ENCODE results near the gene PPP1R9A.

The PPP1R9A gene

DNA sequence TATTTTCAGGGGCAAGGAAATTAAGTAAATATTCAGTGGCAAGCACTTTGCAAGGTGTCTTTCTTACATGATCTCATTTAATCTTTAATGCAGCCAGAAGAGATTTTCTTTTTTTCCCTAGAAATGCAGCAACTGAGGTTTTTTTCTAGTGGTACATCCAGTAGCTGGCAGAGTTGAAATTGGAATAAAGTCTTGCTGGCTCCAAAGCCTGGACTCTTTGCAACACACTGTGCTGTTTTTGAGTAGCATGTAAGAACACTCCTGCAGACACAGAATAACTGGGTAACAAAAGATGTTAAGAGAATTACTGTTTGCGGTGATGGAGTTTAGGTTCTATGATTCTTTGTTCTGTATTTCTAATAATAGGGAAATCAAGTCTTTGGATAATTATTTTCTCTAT is 293.3 kb downstream of the PPP1R9A start:
- H3K9ac ChIP-seq (ENCODE audit: low read depth, low read length, poor library complexity, severe bottlenecking) = no peak overlapping the region
- no peaks in the 10 kb centered on the region for H4K20me1 ChIP-seq (ENCODE audit: insufficient read depth, low read length, poor library complexity, severe bottlenecking)
- no peaks in the 10 kb centered on the region for H3K9me3 ChIP-seq (ENCODE audit: insufficient read depth, low read depth, low read length)
- H3K9me2 ChIP-seq (replicated peaks; ENCODE audit: low read depth, low read length) = no peaks in the 10 kb centered on the region
- TF ChIP-seq, protein P1, sequence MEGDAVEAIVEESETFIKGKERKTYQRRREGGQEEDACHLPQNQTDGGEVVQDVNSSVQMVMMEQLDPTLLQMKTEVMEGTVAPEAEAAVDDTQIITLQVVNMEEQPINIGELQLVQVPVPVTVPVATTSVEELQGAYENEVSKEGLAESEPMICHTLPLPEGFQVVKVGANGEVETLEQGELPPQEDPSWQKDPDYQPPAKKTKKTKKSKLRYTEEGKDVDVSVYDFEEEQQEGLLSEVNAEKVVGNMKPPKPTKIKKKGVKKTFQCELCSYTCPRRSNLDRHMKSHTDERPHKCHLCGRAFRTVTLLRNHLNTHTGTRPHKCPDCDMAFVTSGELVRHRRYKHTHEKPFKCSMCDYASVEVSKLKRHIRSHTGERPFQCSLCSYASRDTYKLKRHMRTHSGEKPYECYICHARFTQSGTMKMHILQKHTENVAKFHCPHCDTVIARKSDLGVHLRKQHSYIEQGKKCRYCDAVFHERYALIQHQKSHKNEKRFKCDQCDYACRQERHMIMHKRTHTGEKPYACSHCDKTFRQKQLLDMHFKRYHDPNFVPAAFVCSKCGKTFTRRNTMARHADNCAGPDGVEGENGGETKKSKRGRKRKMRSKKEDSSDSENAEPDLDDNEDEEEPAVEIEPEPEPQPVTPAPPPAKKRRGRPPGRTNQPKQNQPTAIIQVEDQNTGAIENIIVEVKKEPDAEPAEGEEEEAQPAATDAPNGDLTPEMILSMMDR (conservative IDR thresholded peaks at IDR 0.05; ENCODE audit: low read length) = no peak
- TF ChIP-seq EZH2phosphoT487 (IDR thresholded peaks at IDR 0.05; ENCODE audit: borderline replicate concordance) = no peak
- no peaks in the 10 kb centered on the region for H3K36me3 ChIP-seq (ENCODE audit: insufficient read depth, low read length)
- H3F3A ChIP-seq (ENCODE audit: low read depth) = no peaks in the 10 kb centered on the region
- H3K27me3 ChIP-seq (ENCODE audit: insufficient read depth, low read length, poor library complexity, severe bottlenecking) = no peaks in the 10 kb centered on the region
- no peak overlapping the region for H3K4me3 ChIP-seq (ENCODE audit: low read length, poor library complexity, severe bottlenecking)
- no peaks in the 10 kb centered on the region for H3K4me1 ChIP-seq (ENCODE audit: insufficient read depth, low read length, poor library complexity, severe bottlenecking)
- no peak overlapping the region for H3K4me2 ChIP-seq (ENCODE audit: low read depth, low read length, poor library complexity, severe bottlenecking)
- no peak overlapping the region for H2AFZ ChIP-seq (ENCODE audit: low read length)
- no peaks in the 10 kb centered on the region for H3K79me2 ChIP-seq (ENCODE audit: insufficient read depth, low read length)

DNA sequence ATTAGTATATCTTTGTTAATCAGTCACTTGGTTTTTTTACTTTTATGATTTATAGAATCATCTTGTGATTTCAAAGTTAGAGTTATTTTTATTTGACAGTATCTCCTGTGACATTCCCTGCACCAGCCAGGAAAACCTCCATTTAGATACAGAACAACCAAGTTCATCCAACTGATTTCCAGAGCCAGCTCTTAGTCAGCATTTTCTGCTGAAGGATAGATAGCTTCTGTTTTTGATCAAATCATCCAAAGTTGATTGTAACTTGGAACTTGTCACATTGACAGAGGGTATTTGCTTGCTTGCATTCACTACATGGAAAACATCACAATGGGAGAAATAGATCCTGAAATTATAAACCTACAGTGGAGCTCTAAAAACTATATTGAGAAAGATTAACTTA is 294.3 kb downstream of the PPP1R9A start:
- Histone ChIP-seq H3K9me3 (ENCODE audit: insufficient read depth, low read depth, low read length) (no peaks in the 10 kb centered on the region), H4K20me1 (ENCODE audit: insufficient read depth, low read length, poor library complexity, severe bottlenecking) (no peaks in the 10 kb centered on the region), H2AFZ (ENCODE audit: low read length) (no peak overlapping the region), H3K36me3 (ENCODE audit: insufficient read depth, low read length) (no peaks in the 10 kb centered on the region), H3K4me2 (ENCODE audit: low read depth, low read length, poor library complexity, severe bottlenecking) (no peak overlapping the region), H3K27me3 (ENCODE audit: insufficient read depth, low read length, poor library complexity, severe bottlenecking) (no peaks in the 10 kb centered on the region), H3K79me2 (ENCODE audit: insufficient read depth, low read length) (no peaks in the 10 kb centered on the region), H3K4me3 (ENCODE audit: low read length, poor library complexity, severe bottlenecking) (no peak overlapping the region), H3K9me2 (replicated peaks; ENCODE audit: low read depth, low read length) (no peaks in the 10 kb centered on the region), H3F3A (ENCODE audit: low read depth) (no peaks in the 10 kb centered on the region), H3K4me1 (ENCODE audit: insufficient read depth, low read length, poor library complexity, severe bottlenecking) (no peaks in the 10 kb centered on the region), H3K9ac (ENCODE audit: low read depth, low read length, poor library complexity, severe bottlenecking) (no peak overlapping the region)
- TF ChIP-seq, protein P1 (conservative IDR thresholded peaks at IDR 0.05; ENCODE audit: low read length) = no peak
- TF ChIP-seq EZH2phosphoT487 (IDR thresholded peaks at IDR 0.05; ENCODE audit: borderline replicate concordance) = no peak

DNA sequence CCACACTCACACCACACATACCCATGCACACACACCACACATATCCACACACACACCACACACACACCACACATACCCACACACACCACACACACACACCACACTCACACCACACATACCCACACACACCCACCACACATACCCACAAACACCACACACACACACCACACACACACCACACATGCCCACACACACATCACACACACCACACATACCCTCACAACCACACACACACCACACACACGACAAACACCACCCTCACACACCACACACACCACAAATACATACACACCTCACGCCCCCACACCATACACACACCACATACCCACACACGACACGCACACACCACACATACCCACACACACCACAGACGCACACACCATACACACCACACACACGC is 297.2 kb downstream of the PPP1R9A start:
- no peaks in the 10 kb centered on the region for H3K9me3 ChIP-seq (ENCODE audit: insufficient read depth, low read depth, low read length)
- H3K27me3 ChIP-seq (ENCODE audit: insufficient read depth, low read length, poor library complexity, severe bottlenecking) = no peaks in the 10 kb centered on the region
- H2AFZ ChIP-seq (ENCODE audit: low read length) = no peak overlapping the region
- H3K9ac ChIP-seq (ENCODE audit: low read depth, low read length, poor library complexity, severe bottlenecking) = no peak overlapping the region
- H4K20me1 ChIP-seq (ENCODE audit: insufficient read depth, low read length, poor library complexity, severe bottlenecking) = no peaks in the 10 kb centered on the region
- H3K9me2 ChIP-seq (replicated peaks; ENCODE audit: low read depth, low read length) = no peaks in the 10 kb centered on the region
- H3F3A ChIP-seq (ENCODE audit: low read depth) = no peaks in the 10 kb centered on the region
- no peaks in the 10 kb centered on the region for H3K79me2 ChIP-seq (ENCODE audit: insufficient read depth, low read length)
- TF ChIP-seq, protein P1 (conservative IDR thresholded peaks at IDR 0.05; ENCODE audit: low read length) = no peak
- no peak for TF ChIP-seq EZH2phosphoT487 (IDR thresholded peaks at IDR 0.05; ENCODE audit: borderline replicate concordance)
- H3K4me1 ChIP-seq (ENCODE audit: insufficient read depth, low read length, poor library complexity, severe bottlenecking) = no peaks in the 10 kb centered on the region
- H3K4me3 ChIP-seq (ENCODE audit: low read length, poor library complexity, severe bottlenecking) = no peak overlapping the region
- H3K36me3 ChIP-seq (ENCODE audit: insufficient read depth, low read length) = no peaks in the 10 kb centered on the region
- H3K4me2 ChIP-seq (ENCODE audit: low read depth, low read length, poor library complexity, severe bottlenecking) = no peak overlapping the region
